HG03442 (cell line): ENCODE data around the gene ADAMTS6.

Experiments
- ATAC-seq: cut with Tn5 transposase; IDR thresholded peaks from one replicate; pipeline ENCODE4 v1.9.1; 2021; ENCODE audit warnings: mild to moderate bottlenecking, moderate library complexity; ENCODE audit not compliant: unreplicated experiment

The ADAMTS6 gene

GRCh38 chr5:65288657-65289056, 193.1 kb downstream of the ADAMTS6 start:
- ATAC-seq: no peak

GRCh38 chr5:65279603-65280002, 202.1 kb downstream of the ADAMTS6 start:
- no peak for ATAC-seq

GRCh38 chr5:65276178-65276890, 205.4 kb downstream of the ADAMTS6 start:
- no peak for ATAC-seq

GRCh38 chr5:65271906-65272305, 209.8 kb downstream of the ADAMTS6 start:
- ATAC-seq: no peak

- no peak for ATAC-seq
Observed at GRCh38 chr5:65268525-65268924, 213.2 kb downstream of the ADAMTS6 start.

- no peak for ATAC-seq
Observed at GRCh38 chr5:65264420-65264819, 217.3 kb downstream of the ADAMTS6 start.

- no peak for ATAC-seq
Observed at GRCh38 chr5:65263321-65263720, 218.4 kb downstream of the ADAMTS6 start.

GRCh38 chr5:65262649-65263059, 219.1 kb downstream of the ADAMTS6 start:
- ATAC-seq: no peak

- ATAC-seq: no peak
Observed at GRCh38 chr5:65262096-65262495, 219.6 kb downstream of the ADAMTS6 start.

GRCh38 chr5:65261499-65261898, 220.2 kb downstream of the ADAMTS6 start:
- ATAC-seq: no peak

GRCh38 chr5:65255294-65255693, 226.4 kb downstream of the ADAMTS6 start:
- no peak for ATAC-seq

- ATAC-seq: no peak
Observed at GRCh38 chr5:65252977-65253376, 228.7 kb downstream of the ADAMTS6 start.

GRCh38 chr5:65248896-65249295, 232.8 kb downstream of the ADAMTS6 start:
- no peak for ATAC-seq

- ATAC-seq: no peak
Observed at GRCh38 chr5:65247594-65247993, 234.1 kb downstream of the ADAMTS6 start.

GRCh38 chr5:65246741-65247140, 235.0 kb downstream of the ADAMTS6 start:
- ATAC-seq: no peak

- no peak for ATAC-seq
Observed at GRCh38 chr5:65244031-65244430, 237.7 kb downstream of the ADAMTS6 start.

GRCh38 chr5:65243161-65243560, 238.6 kb downstream of the ADAMTS6 start:
- ATAC-seq: no peak

- no peak for ATAC-seq
Observed at GRCh38 chr5:65229841-65230240, 251.9 kb downstream of the ADAMTS6 start.

- ATAC-seq: no peak
Observed at GRCh38 chr5:65213921-65214525, 267.7 kb downstream of the ADAMTS6 start.

- ATAC-seq: no peak
Observed at GRCh38 chr5:65209341-65209740, 272.4 kb downstream of the ADAMTS6 start.

- ATAC-seq: no peak
Observed at GRCh38 chr5:65204966-65205365, 276.8 kb downstream of the ADAMTS6 start.

- no peak for ATAC-seq
Observed at GRCh38 chr5:65203746-65204145, 278.0 kb downstream of the ADAMTS6 start.
